ENCODE measurements around the gene SETD1A. TPM values are rescaled to one million over a fixed set of nuclear protein-coding genes. Genes with fewer than 3 reads are reported as not detected.
A peak's percentile ranks its signal among the peaks of the same experiment; 100 is the strongest.

Gene SETD1A
- total and polyA plus RNA-seq, 9 of the 15 experiments (the other 6 are each of a cell fraction or from before 2014, with no cell fraction given), result 0.08 to 36.0 (median 4.2) TPM

DNA sequence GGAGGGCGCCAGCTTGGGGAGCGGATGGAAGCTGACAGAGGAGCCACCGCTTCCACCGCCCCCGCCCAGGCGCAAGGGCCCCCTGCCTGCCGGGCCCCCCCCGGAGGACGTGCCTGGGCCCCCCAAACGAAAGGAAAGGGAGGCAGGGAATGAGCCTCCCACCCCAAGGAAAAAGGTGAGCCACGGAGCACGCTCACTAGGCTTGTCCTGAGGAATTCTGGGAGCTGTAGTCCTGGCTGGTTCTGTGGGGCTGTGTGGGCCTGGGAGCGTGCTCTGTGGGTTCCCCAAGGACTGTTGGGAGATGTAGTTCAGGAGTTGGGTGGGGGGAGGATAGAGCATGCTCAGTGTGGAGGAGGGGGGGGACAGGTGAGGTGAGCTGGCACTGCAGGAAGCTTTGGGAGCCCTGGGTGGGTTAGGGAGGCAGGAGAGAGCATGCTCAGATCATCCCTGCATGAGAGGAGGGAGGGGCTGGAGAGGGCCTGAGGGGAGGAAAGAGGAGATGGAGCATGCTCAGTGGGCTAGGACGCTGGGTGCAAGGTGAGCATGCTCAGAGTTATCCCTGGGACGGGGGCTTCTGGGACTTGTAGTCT is 29.7 kb upstream of the SETD1A start (continued):
- TF ChIP-seq, protein P1, sequence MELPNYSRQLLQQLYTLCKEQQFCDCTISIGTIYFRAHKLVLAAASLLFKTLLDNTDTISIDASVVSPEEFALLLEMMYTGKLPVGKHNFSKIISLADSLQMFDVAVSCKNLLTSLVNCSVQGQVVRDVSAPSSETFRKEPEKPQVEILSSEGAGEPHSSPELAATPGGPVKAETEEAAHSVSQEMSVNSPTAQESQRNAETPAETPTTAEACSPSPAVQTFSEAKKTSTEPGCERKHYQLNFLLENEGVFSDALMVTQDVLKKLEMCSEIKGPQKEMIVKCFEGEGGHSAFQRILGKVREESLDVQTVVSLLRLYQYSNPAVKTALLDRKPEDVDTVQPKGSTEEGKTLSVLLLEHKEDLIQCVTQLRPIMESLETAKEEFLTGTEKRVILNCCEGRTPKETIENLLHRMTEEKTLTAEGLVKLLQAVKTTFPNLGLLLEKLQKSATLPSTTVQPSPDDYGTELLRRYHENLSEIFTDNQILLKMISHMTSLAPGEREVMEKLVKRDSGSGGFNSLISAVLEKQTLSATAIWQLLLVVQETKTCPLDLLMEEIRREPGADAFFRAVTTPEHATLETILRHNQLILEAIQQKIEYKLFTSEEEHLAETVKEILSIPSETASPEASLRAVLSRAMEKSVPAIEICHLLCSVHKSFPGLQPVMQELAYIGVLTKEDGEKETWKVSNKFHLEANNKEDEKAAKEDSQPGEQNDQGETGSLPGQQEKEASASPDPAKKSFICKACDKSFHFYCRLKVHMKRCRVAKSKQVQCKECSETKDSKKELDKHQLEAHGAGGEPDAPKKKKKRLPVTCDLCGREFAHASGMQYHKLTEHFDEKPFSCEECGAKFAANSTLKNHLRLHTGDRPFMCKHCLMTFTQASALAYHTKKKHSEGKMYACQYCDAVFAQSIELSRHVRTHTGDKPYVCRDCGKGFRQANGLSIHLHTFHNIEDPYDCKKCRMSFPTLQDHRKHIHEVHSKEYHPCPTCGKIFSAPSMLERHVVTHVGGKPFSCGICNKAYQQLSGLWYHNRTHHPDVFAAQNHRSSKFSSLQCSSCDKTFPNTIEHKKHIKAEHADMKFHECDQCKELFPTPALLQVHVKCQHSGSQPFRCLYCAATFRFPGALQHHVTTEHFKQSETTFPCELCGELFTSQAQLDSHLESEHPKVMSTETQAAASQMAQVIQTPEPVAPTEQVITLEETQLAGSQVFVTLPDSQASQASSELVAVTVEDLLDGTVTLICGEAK (IDR thresholded peaks at IDR 0.05), result 0 out of 2 replicates have a peak, but pooled peaks have one; percentile 23
- TF ChIP-seq, protein P1 (CRISPR knock-in tag; IDR thresholded peaks at IDR 0.05), result no peak
- no peak for TF ChIP-seq BMI1 (IDR thresholded peaks at IDR 0.05; ENCODE audit: low read length)
- TF ChIP-seq, protein P2, sequence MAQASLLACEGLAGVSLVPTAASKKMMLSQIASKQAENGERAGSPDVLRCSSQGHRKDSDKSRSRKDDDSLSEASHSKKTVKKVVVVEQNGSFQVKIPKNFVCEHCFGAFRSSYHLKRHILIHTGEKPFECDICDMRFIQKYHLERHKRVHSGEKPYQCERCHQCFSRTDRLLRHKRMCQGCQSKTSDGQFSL (CRISPR knock-in tag; IDR thresholded peaks at IDR 0.05), result peak; percentile 79; the same call in 1 of the 2 replicates
- TF ChIP-seq, protein P2 (tag; IDR thresholded peaks at IDR 0.05), result peak in 1 of 2 experiments; percentile 61; a peak in 1 of 4 replicates
- peak; percentile 55; the same call in 1 of the 2 replicates for TF ChIP-seq SP1 (CRISPR knock-in tag; IDR thresholded peaks at IDR 0.05)
- TF ChIP-seq, protein P3, sequence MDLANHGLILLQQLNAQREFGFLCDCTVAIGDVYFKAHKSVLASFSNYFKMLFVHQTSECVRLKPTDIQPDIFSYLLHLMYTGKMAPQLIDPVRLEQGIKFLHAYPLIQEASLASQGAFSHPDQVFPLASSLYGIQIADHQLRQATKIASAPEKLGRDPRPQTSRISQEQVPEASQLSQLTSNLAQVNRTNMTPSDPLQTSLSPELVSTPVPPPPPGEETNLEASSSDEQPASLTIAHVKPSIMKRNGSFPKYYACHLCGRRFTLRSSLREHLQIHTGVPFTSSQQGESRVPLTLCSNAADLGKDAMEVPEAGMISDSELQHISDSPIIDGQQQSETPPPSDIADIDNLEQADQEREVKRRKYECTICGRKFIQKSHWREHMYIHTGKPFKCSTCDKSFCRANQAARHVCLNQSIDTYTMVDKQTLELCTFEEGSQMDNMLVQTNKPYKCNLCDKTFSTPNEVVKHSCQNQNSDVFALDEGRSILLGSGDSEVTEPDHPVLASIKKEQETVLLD (IDR thresholded peaks at IDR 0.05), result peak; percentile 68; the same call in 1 of the 2 replicates
- peak; percentile 15 for TF ChIP-seq MEIS2 (IDR thresholded peaks at IDR 0.05; ENCODE audit: partially characterized antibody)
- TF ChIP-seq HCFC1 (IDR thresholded peaks at IDR 0.05; ENCODE audit: low read depth, low read length), result peak; percentile 90
- no peak for TF ChIP-seq ZSCAN32 (CRISPR knock-in tag; IDR thresholded peaks at IDR 0.05)
- TF ChIP-seq NR2C2 (CRISPR knock-in tag; IDR thresholded peaks at IDR 0.05), result no peak
- 0 out of 2 replicates have a peak, but pooled peaks have one; percentile 18 for TF ChIP-seq NR2C2 (tag; IDR thresholded peaks at IDR 0.05)
- TF ChIP-seq, protein P4, sequence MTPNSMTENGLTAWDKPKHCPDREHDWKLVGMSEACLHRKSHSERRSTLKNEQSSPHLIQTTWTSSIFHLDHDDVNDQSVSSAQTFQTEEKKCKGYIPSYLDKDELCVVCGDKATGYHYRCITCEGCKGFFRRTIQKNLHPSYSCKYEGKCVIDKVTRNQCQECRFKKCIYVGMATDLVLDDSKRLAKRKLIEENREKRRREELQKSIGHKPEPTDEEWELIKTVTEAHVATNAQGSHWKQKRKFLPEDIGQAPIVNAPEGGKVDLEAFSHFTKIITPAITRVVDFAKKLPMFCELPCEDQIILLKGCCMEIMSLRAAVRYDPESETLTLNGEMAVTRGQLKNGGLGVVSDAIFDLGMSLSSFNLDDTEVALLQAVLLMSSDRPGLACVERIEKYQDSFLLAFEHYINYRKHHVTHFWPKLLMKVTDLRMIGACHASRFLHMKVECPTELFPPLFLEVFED (CRISPR knock-in tag; conservative IDR thresholded peaks at IDR 0.05), result 0 out of 2 replicates have a peak, but pooled peaks have one; percentile 32
- TF ChIP-seq BCOR (IDR thresholded peaks at IDR 0.05), result no peak
